ENCODE data around the gene LDB3. TPM values are rescaled to one million over a fixed set of nuclear protein-coding genes. Genes with fewer than 3 reads are reported as not detected.
A peak's percentile ranks its signal among the peaks of the same experiment; 100 is the strongest.

The LDB3 gene
- total RNA-seq, 1 experiment from 2014 or later: 0.63 TPM

- no peaks in the 10 kb centered on the region for H3K79me2 ChIP-seq (ENCODE audit: low read depth)
- no peaks in the 10 kb centered on the region for H3K36me3 ChIP-seq (ENCODE audit: low read depth)
- no peak overlapping the region for H3K4me3 ChIP-seq
- ChIA-PET CTCF (no interaction called here), POLR2A (ENCODE audit: unreplicated experiment) (no interaction called here)
- H3K9me3 ChIP-seq (ENCODE audit: insufficient read depth, low read depth): no peaks in the 10 kb centered on the region
- H3K27ac ChIP-seq: no peak overlapping the region
- no peaks in the 10 kb centered on the region for H3K9me2 ChIP-seq (ENCODE audit: insufficient read depth)
- DNase-seq: no peak
- BruUV-seq (replicated peaks): no TSS peak
- no peaks in the 10 kb centered on the region for H4K20me1 ChIP-seq (ENCODE audit: insufficient read depth)
- peaks cover 25% of the 10 kb centered on the region for H3F3A ChIP-seq (ENCODE audit: insufficient read depth, low read depth)
- no peak overlapping the region for H2AFZ ChIP-seq
- H3K4me1 ChIP-seq (replicated peaks; ENCODE audit: insufficient read depth): peaks cover 51% of the 10 kb centered on the region
- no peaks in the 10 kb centered on the region for H3K27me3 ChIP-seq (ENCODE audit: insufficient read depth, low read depth)
- no peak overlapping the region for H3K4me2 ChIP-seq
- intact Hi-C loops (cut with micrococcal nuclease; ENCODE audit: unreplicated experiment): loop anchor here (5.0 kb wide), 1 partner anchor 36 kb away; no protein-coding TSS in a partner anchor
- TF ChIP-seq CTCF (conservative IDR thresholded peaks at IDR 0.05) (no peak), EZH2 (IDR thresholded peaks at IDR 0.05; ENCODE audit: low read depth) (no peak)
These were observed 21.8 kb upstream of the LDB3 start for GRCh38 chr10:86646532-86646931.

- Histone ChIP-seq H3K4me2 (peak overlapping the region; percentile 52), H3F3A (ENCODE audit: insufficient read depth, low read depth) (peaks cover 25% of the 10 kb centered on the region), H3K4me3 (no peak overlapping the region), H2AFZ (no peak overlapping the region), H3K36me3 (ENCODE audit: low read depth) (no peaks in the 10 kb centered on the region), H3K27me3 (ENCODE audit: insufficient read depth, low read depth) (no peaks in the 10 kb centered on the region), H3K9me3 (ENCODE audit: insufficient read depth, low read depth) (no peaks in the 10 kb centered on the region), H4K20me1 (ENCODE audit: insufficient read depth) (no peaks in the 10 kb centered on the region), H3K79me2 (ENCODE audit: low read depth) (no peaks in the 10 kb centered on the region), H3K9me2 (ENCODE audit: insufficient read depth) (no peaks in the 10 kb centered on the region), H3K27ac (peak overlapping the region; percentile 61), H3K4me1 (replicated peaks; ENCODE audit: insufficient read depth) (peaks cover 51% of the 10 kb centered on the region)
- ChIA-PET POLR2A (ENCODE audit: unreplicated experiment) (no interaction called here), CTCF (interaction anchor here (1.0 kb wide), 1 partner anchor 32 kb away, joined by 3 read pairs; no protein-coding TSS in a partner anchor)
- no peak for TF ChIP-seq EZH2 (IDR thresholded peaks at IDR 0.05; ENCODE audit: low read depth)
- no peak for TF ChIP-seq CTCF (conservative IDR thresholded peaks at IDR 0.05)
- BruUV-seq (replicated peaks): no TSS peak
- no peak for DNase-seq
- intact Hi-C loops (cut with micrococcal nuclease; ENCODE audit: unreplicated experiment): loop anchor here (5.0 kb wide), 1 partner anchor 35 kb away; no protein-coding TSS in a partner anchor
These were observed 21.4 kb upstream of the LDB3 start for GRCh38 chr10:86646933-86647332.

GRCh38 chr10:86647773-86648703 is 20.3 kb upstream of the LDB3 start:
- no peaks in the 10 kb centered on the region for H3K9me3 ChIP-seq (ENCODE audit: insufficient read depth, low read depth)
- ChIA-PET POLR2A (ENCODE audit: unreplicated experiment) (interaction anchor here (0.5 to 0.6 kb wide), 4 partner anchors 24 to 558 kb away, joined by 3 to 8 read pairs (median 4); no protein-coding TSS in a partner anchor), CTCF (interaction anchor here (1.0 kb wide), 1 partner anchor 31 kb away, joined by 3 read pairs; no protein-coding TSS in a partner anchor)
- no peaks in the 10 kb centered on the region for H3K36me3 ChIP-seq (ENCODE audit: low read depth)
- DNase-seq: peak; percentile 33 to 81
- peak overlapping the region; percentile 52 for H3K4me2 ChIP-seq
- H3K79me2 ChIP-seq (ENCODE audit: low read depth): no peaks in the 10 kb centered on the region
- peaks cover 59% of the 10 kb centered on the region for H3K4me1 ChIP-seq (replicated peaks; ENCODE audit: insufficient read depth)
- peaks cover 25% of the 10 kb centered on the region for H3F3A ChIP-seq (ENCODE audit: insufficient read depth, low read depth)
- H4K20me1 ChIP-seq (ENCODE audit: insufficient read depth): no peaks in the 10 kb centered on the region
- TF ChIP-seq CTCF (conservative IDR thresholded peaks at IDR 0.05): no peak
- intact Hi-C loops (cut with micrococcal nuclease; ENCODE audit: unreplicated experiment): loop anchor here (2.0 to 5.0 kb wide), 2 partner anchors 34 to 127 kb away; partner anchors contain the start of gene WAPL
- H3K27ac ChIP-seq: peak overlapping the region; percentile 61
- BruUV-seq (replicated peaks): no TSS peak
- H3K27me3 ChIP-seq (ENCODE audit: insufficient read depth, low read depth): no peaks in the 10 kb centered on the region
- no peaks in the 10 kb centered on the region for H3K9me2 ChIP-seq (ENCODE audit: insufficient read depth)
- H3K4me3 ChIP-seq: no peak overlapping the region
- H2AFZ ChIP-seq: no peak overlapping the region
